HG03103 (cell line): Measurements from ENCODE around the gene IFI6.
"Not testable (repeated sequence)": the region's sequence is repeated elsewhere in the genome, so short reads cannot be mapped to it uniquely, and the experiment has no call there.

Source experiments
- ATAC-seq: cut with Tn5 transposase; IDR thresholded peaks from one replicate; pipeline ENCODE4 v1.9.1; 2021; ENCODE audit warnings: low read depth; ENCODE audit not compliant: unreplicated experiment

The IFI6 gene

DNA sequence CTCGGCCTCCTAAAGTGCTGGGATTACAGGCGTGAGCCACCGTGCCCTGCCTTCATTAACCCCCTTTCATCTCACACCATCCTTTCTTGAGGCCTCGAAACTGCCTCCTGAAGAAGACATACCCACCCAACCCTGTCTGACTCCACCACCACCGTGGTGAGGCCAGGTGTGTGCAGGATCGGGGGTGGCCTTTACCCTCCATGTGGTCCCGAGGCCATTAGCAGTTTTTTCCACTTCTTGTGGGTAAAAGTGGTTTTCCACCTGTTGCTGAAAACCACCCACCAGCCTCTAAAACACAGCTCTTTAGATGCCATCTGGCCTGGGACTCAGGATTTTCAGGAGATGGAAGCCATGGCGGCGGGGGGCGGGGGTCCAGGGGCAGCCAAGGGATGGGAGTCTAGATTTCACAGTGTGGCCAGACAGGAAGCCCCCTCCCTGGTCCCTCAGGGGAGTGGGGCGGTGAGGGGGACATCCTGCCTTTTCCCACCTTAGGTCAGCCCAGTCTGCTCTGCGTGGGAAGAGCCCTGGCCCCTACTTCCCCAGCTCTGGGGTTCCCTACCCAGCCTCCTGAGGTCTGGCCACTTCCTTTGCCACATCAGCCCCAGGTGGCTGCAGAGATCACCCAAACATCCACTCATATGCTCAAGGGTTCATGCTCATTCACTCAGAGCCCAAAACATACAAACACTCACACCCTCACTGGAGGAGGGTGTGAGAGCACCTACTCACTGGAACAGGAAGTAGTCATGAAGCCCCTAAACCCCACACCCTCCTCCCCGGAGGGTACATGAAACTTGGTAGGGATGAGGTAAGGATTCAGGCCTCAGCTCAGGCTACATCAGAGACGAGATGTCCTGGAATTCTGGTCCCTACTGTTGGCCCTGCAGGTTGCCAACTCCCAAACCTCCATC is 39.4 kb downstream of the IFI6 start:
- no peak for ATAC-seq

GRCh38 chr1:27630859-27631491 is 41.0 kb downstream of the IFI6 start:
- ATAC-seq, result no peak

GRCh38 chr1:27628712-27629111 is 43.3 kb downstream of the IFI6 start:
- ATAC-seq, result no peak

DNA sequence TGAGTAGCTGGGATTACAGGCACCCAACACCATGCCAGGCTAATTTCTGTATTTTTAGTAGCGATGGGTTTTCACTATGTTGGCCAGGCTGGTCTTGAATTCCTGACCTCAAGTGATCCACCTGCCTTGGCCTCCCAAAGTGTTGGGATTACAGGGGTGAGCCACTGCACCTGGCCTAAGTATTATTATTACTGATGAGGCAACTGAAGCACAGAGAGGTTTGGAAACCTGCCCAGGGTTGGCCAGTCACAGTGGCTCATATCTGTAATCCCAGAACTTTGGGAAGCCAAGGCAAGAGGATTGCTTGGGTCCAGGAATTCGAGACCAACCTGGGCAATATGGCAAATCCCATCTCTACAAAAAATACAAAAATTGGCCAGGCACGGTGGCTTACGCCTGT is 44.3 kb downstream of the IFI6 start:
- ATAC-seq, result not testable (repeated sequence)

DNA sequence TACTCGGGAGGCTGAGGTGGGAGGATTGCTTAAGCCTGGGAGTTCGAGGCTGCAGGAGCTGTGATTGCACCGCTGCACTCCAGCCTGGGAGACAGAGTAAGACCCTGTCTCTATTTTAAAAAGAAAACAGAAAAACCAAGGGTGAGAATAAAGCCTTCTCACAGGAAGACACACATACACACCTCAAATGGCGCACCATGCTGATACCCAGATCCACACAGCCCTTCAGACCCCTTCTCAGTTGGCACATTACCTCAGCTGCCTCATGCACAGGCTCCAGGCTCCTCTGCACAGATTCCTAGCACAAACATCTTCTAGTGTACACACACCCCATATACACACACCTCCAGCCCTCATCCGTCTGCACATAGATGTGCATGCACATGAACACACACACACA is 44.9 kb downstream of the IFI6 start:
- no peak for ATAC-seq

DNA sequence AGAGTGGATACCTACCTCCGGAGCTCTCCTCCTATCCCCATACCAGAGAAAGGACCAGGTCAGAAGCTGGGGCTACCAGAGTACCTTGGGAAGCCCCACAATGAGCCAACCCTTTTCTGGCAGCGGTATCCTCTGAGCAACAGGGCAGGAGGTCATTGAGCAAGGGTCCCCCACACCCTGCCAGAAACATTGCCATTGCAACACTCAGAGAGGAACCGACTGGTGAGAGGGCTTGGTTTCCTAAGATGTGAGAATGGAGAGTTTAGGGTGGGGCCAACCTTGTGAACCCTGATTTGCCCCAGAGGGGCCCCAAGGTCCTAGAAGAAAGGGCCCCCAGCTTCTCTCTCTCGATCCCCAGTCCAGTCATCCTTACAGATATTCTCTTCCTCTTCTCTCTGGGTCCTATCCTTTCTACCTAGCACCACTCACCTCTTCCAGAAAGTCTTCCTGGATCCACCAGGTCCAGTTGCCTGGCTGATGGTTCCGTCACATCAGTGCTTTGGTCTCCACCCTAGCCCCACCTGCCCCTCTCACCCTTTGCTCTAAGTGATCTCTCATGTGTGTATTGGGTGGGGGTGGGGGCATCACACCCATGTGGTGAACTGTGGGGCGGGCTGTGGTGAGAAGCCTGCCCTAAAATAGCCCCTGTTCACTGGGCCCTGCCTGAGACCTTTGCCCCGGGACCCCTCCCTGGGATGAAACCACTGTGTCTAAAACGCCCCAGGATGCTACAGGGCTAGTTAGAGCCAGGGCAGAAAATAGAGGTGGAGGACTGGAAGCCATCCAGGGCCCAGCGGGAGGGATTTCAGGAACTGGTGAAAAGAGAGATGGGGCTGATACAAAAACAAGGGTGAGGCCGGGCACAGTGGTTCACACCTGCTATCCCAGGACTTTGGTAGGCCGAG is 45.7 kb downstream of the IFI6 start:
- ATAC-seq, result no peak

- ATAC-seq, result no peak
Measured at GRCh38 chr1:27624467-27625178, 47.4 kb downstream of the IFI6 start.

DNA sequence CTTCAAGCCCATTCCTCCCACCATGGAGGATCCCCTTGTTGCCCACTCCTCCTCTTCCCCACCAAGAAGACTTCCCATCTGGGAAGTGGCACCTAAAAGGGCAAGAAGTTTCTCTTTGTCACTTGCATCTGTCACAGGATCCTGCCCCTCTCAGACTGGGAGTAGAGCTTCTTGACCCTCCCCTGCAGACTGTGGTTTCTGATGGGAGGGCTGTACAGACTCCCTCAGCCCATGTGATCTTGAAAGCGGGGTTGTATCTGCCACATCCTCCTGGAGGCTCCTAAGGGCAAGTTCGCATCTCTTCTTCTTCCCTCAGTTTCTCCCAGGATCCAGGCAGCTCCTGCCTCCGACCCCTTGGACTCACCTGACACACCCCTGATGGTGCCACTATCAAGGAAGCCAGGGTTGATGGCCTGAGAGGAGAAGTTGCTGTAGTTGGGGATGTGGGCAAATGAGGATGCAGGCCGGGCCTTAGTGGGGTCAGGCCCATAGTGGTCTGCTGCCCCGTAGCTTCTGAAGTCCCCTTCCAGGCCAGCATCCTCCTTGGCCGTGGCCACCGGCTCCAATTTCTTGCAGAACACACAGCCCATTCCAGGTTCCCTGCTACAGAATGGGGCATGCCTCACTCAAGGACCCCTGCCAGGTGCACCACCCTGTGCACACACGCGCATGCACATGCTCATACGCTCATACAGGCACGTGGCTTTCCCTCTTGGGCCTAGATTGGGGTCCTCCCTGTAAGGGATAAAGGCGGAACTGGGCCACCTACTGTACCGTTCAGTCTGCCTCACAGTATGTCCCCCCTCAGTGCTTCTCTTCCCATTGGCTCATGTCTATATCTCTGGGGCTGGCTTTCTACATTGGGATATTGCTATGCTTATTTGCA is 48.4 kb downstream of the IFI6 start:
- no peak for ATAC-seq

DNA sequence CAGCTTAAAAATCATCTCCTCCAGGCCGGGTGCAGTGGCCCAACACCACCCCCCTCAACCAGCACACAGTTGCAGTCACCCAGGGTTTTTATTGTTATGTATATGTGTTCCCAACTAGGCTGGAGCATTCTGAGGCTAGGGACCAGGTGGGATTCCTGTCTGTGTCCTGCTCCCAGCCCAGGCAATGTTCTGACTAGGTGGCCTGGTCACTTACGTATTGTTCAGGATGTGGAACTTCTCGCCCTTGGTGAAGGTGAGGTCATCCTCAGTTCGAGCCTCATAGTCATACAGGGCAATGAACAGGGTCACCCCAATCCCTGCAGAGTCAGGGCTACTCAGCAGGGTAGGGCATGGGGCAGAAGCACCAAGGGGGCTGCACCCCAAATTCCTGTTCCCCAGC is 49.2 kb downstream of the IFI6 start:
- ATAC-seq, result no peak

- ATAC-seq, result no peak
Measured at GRCh38 chr1:27621051-27621920, 50.7 kb downstream of the IFI6 start.

- not testable (repeated sequence) for ATAC-seq
Measured at GRCh38 chr1:27619782-27620438, 52.1 kb downstream of the IFI6 start.

DNA sequence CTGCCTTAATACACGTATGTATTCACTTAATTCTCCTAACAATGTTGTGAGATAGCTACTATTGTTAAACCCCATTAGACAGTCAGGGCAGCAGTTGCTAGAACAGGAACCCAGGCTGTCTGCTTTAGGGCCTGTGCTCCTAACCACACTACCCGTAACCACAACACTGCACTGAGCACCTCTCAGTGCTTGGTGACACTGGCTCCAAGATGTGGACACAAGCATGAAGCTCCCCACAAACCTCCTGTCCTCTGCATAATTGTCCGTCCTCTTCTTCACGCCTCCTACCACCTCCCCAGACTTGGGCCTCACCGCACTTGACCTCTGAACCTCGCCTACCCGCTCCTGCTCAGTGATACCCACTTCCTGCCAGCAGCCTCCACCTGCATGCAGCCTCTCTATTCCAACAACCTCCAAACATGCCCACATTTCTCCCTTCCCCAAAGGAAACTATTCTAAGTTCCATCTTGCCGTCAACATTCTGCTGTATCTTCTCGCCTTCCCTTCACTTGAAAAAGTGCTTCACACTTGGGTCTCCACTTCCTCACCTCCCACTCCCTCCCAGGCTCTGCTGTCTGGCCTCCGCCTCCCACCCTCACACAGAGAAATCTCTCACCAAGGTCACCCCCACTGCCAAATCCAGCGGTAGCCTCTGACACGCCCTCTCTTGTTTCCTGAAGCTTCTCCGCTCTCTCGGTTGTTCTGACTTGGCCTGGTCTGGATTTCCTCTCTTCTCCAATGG is 53.5 kb downstream of the IFI6 start:
- ATAC-seq, result no peak

- no peak for ATAC-seq
Measured at GRCh38 chr1:27617420-27617819, 54.6 kb downstream of the IFI6 start.

- ATAC-seq, result no peak
Measured at GRCh38 chr1:27616441-27616840, 55.6 kb downstream of the IFI6 start.
